Panc1 (cell line): ENCODE results near the gene RILP.

Experiments
- CTCF ChIP-seq: fragments of 450-650 bp; IDR thresholded peaks from 2 replicates; pipeline ENCODE4 v1.5.1; 2017; ENCODE audit warnings: mild to moderate bottlenecking
- POLR2AphosphoS5 ChIP-seq: IDR thresholded peaks from 2 replicates; pipeline ENCODE4 v1.6.1; 2012; ENCODE audit warnings: mild to moderate bottlenecking, low read depth, low read length, moderate library complexity
- SIN3A ChIP-seq: IDR thresholded peaks from 2 replicates; pipeline ENCODE4 v1.6.1; 2012; ENCODE audit warnings: low read depth, mild to moderate bottlenecking, low read length, moderate library complexity, borderline replicate concordance; ENCODE audit not compliant: insufficient read depth

- TF ChIP-seq POLR2AphosphoS5, result no peak
- no peak for TF ChIP-seq CTCF
- no peak for TF ChIP-seq SIN3A
These were observed 33.8 kb upstream of the RILP start for GRCh38 chr17:1683459-1683858.
